ENCODE results near the gene PPARG. TPM values are rescaled to one million over a fixed set of nuclear protein-coding genes. Genes with fewer than 3 reads are reported as not detected.
A peak's percentile ranks its signal among the peaks of the same experiment; 100 is the strongest.
"Not testable (repeated sequence)": the region's sequence is repeated elsewhere in the genome, so short reads cannot be mapped to it uniquely, and the experiment has no call there.

The PPARG gene
- total RNA-seq, 2 donors from 2014 or later = 40.1 to 57.2 TPM

DNA sequence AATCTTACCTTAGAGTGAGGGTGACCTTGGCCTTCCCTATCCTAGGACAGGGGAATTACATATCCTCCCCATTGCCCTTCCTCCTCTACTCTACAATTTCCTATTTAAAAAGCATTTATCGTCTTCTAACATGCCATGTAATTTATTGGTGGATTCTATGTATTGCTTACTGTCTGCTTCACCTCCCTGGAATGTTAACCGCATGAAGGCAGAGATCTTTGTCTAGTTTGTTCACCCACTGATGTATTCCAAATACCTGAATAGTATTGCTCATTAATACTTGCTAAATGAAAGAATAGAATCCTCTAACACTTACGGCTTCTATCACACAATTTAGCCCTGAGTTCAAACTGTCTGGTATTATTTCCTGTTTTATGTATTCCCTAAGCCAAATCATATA is 68.6 kb downstream of the PPARG start:
- no peak for DNase-seq
- no peak for ATAC-seq
- intact Hi-C loops (cut with DNase I) = no loop called here

DNA sequence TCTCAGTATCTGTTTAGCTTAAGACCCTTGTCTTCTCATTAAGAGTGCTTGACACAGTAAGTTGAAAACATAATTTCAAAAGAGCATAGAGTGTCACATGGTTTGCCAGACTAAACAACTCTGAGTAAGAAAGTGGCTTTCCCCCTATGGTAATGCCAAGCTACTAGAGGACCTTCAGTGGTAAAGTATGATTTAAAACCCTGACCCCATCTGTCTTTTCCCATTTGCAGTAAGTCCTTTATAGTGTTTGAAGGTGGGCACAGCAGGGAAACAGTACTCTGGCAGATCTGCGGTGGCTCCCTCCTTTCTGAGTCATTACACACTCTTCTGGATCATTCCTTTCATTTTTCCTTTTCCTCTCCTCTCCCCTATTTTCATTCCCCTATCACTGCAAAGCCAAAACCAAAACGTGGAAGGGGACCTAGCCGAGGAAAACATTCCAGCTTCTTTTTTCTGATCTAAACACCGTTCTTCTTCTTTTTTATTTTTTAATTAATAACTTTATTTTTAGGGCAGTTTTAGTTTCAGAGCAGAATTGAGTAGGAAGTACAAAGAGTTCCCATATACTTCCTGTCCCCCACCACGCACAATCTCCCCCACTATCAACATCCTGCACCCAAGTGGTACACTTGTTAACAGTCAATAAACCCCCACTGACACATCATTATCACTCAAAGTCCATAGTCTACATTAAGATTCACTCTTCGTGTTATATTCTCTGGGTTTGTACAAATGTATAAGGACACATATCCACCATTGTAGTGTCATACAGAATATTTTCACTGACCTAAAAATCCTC is 74.7 kb downstream of the PPARG start:
- DNase-seq (no peak), ATAC-seq (no peak)
- intact Hi-C loops (cut with DNase I) = no loop called here

DNA sequence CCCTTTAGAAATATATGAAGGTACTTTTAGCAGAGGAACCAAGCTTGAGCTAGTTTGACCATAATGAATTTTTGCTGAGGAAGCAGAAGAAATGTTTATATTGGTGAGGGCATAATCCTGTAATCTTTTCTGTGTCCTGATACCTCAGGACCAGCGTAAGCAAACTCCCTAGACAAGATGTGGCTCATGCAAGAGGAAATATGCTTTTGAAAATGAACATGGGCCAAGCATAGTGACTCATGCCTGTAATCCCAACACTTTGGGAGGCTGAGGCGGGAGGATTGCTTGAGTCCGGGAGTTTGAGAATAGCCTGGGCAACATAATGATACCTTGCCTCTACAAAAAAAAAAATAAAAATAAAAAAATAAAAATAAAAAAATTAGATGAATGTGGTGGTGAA is 78.5 kb downstream of the PPARG start:
- DNase-seq (no peak), ATAC-seq (no peak)
- intact Hi-C loops (cut with DNase I) = no loop called here

- ATAC-seq (no peak), DNase-seq (no peak)
- intact Hi-C loops (cut with DNase I) = no loop called here
These were observed 80.2 kb downstream of the PPARG start for GRCh38 chr3:12369029-12369428.

DNA sequence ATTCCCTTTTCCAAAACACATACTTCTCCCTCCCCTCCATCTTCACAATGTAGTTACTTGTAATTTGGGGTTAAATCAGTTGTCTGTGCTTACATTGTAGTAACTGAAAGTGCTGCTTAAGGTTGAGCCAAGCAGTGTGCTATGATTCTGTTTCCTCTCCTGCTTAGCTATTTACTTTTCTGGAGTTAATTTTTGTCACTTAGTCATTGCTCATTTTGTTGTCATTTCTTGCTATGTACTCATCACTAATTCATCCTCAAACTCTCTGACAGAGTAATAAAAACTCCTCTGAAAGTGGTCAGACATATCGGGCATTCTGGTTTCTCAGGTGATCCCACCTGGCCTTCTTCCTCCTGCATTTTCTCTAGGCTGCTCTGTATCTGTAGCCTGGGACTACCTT is 80.7 kb downstream of the PPARG start:
- DNase-seq = no peak
- no peak for ATAC-seq
- intact Hi-C loops (cut with DNase I) = no loop called here

- intact Hi-C loops (cut with DNase I) = loop anchor here in 1 of 2 donors (10.0 kb wide), 1 partner anchor 74 kb away; no protein-coding TSS in a partner anchor
These were observed 81.9 kb downstream of the PPARG start for GRCh38 chr3:12370758-12371157.

DNA sequence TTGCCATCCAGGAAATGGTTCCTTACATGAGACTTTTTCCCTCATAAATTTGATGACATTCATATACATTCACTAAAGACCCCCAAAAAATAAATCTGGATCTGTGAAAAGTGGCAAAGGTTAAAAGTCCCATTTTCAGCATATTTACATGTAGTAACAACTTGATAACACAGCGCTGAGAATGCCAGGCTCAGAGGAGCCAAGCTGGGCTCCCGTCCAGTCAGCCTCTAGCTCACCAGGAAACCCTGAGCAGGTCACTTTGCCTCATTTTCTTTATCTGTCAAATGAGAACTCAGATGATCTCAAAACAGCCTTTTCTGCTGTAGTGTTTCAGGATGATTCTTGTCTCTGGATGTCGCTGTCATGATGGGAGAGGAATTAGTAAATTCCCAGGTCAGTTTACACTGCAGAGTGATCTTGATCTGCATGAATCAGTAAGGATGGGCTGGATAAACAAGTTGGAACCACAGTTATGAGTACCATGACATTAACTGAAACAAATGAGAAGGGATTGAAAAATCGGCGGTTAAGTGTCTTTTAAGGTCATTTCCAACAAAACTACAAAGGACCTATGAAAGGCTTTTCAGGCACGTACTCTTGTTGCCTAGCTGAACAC is 82.8 kb downstream of the PPARG start:
- DNase-seq (peak; percentile 30), ATAC-seq (peak; percentile 64 to 72)
- intact Hi-C loops (cut with DNase I) = loop anchor here in 1 of 2 donors (10.0 kb wide), 1 partner anchor 73 kb away; no protein-coding TSS in a partner anchor

More at GRCh38 chr3:12370758-12371157, 81.9 kb downstream of the PPARG start:
- ATAC-seq = peak; percentile 47 to 69
- no peak for DNase-seq

DNA sequence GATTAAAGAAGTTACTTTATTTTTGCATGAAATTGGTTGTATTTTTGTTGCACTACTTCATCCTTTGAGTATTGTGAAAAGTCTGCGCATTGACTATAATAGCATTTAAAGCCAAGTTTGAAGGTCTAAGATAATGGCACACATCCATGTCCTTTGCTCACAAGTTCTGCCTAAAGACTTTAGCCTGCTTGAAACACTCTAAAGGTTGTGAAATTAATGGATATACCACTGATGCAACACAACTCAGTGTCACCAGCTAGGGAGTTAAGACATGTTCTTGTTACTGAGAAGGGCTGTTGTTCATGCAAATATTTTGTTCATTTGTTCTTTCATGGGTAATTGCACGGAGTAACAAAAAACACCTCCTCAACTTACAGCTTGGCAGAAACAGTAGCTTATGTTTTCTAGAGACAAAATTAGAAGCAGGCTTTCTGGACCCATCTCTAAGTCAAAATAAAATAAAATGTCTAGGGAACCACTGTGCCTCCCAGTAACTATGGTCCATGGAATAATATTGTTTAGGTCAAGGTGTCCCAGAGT is 83.9 kb downstream of the PPARG start:
- intact Hi-C loops (cut with DNase I) = loop anchor here in 1 of 2 donors (10.0 kb wide), 1 partner anchor 72 kb away; no protein-coding TSS in a partner anchor
- no peak for DNase-seq

GRCh38 chr3:12375572-12375971 is 86.7 kb downstream of the PPARG start:
- ATAC-seq (no peak), DNase-seq (no peak)
- intact Hi-C loops (cut with DNase I) = loop anchor here in 1 of 2 donors (10.0 kb wide), 1 partner anchor 69 kb away; no protein-coding TSS in a partner anchor

More for the DNA sequence above, 83.9 kb downstream of the PPARG start:
- ATAC-seq = no peak

DNA sequence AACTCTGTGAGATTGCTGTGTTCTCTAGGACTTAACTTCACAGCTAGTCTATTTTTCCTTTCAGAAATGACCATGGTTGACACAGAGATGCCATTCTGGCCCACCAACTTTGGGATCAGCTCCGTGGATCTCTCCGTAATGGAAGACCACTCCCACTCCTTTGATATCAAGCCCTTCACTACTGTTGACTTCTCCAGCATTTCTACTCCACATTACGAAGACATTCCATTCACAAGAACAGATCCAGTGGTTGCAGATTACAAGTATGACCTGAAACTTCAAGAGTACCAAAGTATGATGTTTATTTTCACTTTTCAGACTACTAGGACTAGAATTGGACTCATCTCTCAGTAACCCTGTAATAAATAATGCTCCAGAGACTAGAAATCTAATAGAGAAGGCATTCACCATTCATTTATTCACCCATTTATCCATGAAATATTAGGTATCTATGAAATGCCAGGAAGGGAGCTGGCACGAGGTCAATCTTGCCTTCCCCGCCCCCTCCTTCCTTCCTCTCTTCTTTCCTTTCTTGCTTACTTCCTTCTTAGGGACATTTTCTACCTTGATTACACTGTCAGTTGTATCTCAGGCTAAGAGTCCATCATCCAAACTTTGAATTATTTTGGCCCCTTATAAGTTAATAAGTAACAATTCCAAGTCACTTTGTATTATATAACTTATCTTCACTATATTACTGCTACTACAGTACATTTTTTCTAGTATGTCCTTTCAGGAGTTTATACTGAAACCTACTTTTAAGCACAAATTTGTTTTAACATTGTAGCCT is 91.0 kb downstream of the PPARG start:
- ATAC-seq = no peak
- intact Hi-C loops (cut with DNase I) = loop anchor here in 1 of 2 donors (10.0 kb wide), 1 partner anchor 65 kb away; no protein-coding TSS in a partner anchor
- DNase-seq = no peak

- no peak for ATAC-seq
- intact Hi-C loops (cut with DNase I) = no loop called here
- no peak for DNase-seq
These were observed 91.6 kb downstream of the PPARG start for GRCh38 chr3:12380461-12380860.

GRCh38 chr3:12381199-12381598 is 92.3 kb downstream of the PPARG start:
- ATAC-seq (no peak), DNase-seq (no peak)
- intact Hi-C loops (cut with DNase I) = no loop called here

GRCh38 chr3:12383218-12383617 is 94.3 kb downstream of the PPARG start:
- intact Hi-C loops (cut with DNase I) = no loop called here
- no peak for DNase-seq
- no peak for ATAC-seq

- intact Hi-C loops (cut with DNase I) = no loop called here
- no peak for DNase-seq
- ATAC-seq = no peak
These were observed 95.8 kb downstream of the PPARG start for GRCh38 chr3:12384451-12385233.

DNA sequence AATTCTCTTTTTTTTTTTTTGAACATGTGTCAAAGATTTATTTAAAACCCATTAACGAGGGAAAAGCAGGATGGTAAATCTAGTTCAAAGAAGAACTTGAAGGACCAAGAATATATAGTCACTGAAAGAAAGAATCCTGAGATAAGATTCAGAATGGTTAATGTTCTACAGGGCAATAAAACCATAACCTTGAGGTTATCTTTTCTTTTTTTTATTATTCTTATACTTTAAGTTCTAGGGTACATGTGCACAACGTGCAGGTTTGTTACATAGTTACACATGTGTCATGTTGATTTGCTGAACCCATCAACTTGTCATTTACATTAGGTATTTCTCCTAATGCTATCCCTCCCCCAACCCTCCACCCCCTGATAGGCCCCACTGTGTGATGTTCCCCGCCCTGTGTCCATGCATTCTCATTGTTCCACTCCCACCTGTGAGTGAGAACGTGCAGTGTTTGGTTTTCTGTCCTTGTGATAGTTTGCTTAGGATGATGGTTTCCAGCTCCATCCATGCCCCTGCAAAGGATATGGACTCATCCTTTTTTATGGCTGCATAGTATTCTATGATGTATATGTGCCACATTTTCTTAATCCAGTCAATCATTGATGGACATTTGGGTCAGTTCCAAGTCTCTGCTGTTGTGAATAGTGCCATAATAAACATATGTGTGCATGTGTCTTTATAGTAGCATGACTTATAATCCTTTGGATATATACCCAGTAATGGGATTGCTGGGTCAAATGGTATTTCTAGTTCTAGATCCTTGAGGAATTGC is 97.8 kb downstream of the PPARG start:
- DNase-seq; intact Hi-C loops (cut with DNase I); ATAC-seq: not testable (repeated sequence)

DNA sequence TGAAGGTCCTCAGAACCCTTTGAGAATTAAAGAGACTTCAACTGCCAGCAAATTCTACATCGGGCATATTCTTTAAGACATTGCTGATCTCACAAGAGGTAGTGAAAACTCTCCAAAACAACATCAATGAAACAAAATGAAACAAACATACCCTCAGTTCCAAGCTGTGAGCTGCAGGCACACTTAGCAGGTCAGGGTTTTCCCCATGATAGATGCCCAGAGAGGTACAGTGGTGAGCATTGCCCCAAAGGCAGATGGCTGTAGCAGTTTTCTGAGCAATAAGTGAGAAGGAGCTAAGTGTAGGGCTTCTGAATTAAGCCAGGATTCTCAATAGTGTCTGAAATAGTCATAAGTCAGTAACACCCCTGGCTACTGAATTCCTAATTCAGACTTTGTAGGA is 99.3 kb downstream of the PPARG start:
- ATAC-seq = no peak
- no peak for DNase-seq
- intact Hi-C loops (cut with DNase I) = no loop called here

- DNase-seq (no peak), ATAC-seq (no peak)
These were observed 103.4 kb downstream of the PPARG start for GRCh38 chr3:12392101-12392878.

More at GRCh38 chr3:12392101-12392878, 103.4 kb downstream of the PPARG start:
- intact Hi-C loops (cut with DNase I) = no loop called here

Data from left cardiac atrium (tissue), 4 donors.